Smooth muscle cell (in vitro differentiated cells): ENCODE data around the gene CSNK1G3. TPM values are rescaled to one million over a fixed set of nuclear protein-coding genes. Genes with fewer than 3 reads are reported as not detected.
"Not testable (repeated sequence)": the region's sequence is repeated elsewhere in the genome, so short reads cannot be mapped to it uniquely, and the experiment has no call there.

Experiments
- DNase-seq: peaks from one replicate; lab custom pipeline; 2025; ENCODE audit not compliant: unreplicated experiment; lab: John Stamatoyannopoulos, UW
- H2AFZ ChIP-seq: fragments of 200-600 bp; sonication (generic); 2 replicates; pipeline ENCODE4 v1.6.0; 2016; ENCODE audit warnings: antibody characterized with exemption, low read depth, mild to moderate bottlenecking
- H3F3A ChIP-seq: fragments of 200-600 bp; sonication (generic); 2 replicates; pipeline ENCODE4 v1.6.0; 2017; ENCODE audit warnings: antibody characterized with exemption, low read depth
- H3K27ac ChIP-seq: fragments of 200-600 bp; sonication (generic); 2 replicates; pipeline ENCODE4 v1.5.1; 2016; ENCODE audit warnings: low read depth, mild to moderate bottlenecking
- H3K27me3 ChIP-seq: fragments of 200-600 bp; sonication (generic); 2 replicates; pipeline ENCODE4 v1.6.1; 2016; ENCODE audit warnings: low read depth, mild to moderate bottlenecking
- H3K36me3 ChIP-seq: fragments of 200-600 bp; sonication (generic); 2 replicates; pipeline ENCODE4 v1.5.1; 2016; ENCODE audit warnings: low read depth
- H3K4me1 ChIP-seq: fragments of 200-600 bp; sonication (generic); 2 replicates; pipeline ENCODE4 v1.5.1; 2016; ENCODE audit warnings: low read depth
- H3K4me2 ChIP-seq: fragments of 200-600 bp; sonication (generic); 2 replicates; pipeline ENCODE4 v1.6.0; 2016; ENCODE audit warnings: mild to moderate bottlenecking
- H3K4me3 ChIP-seq: fragments of 200-600 bp; sonication (generic); 2 replicates; pipeline ENCODE4 v1.5.1; 2016; ENCODE audit warnings: mild to moderate bottlenecking
- H3K79me2 ChIP-seq: fragments of 200-600 bp; sonication (generic); 2 replicates; pipeline ENCODE4 v1.6.0; 2016; ENCODE audit warnings: low read depth, mild to moderate bottlenecking
- H3K9ac ChIP-seq: fragments of 200-600 bp; sonication (generic); 2 replicates; pipeline ENCODE4 v1.6.0; 2016; ENCODE audit warnings: low read depth
- H3K9me3 ChIP-seq: fragments of 200-600 bp; sonication (generic); replicated peaks from 2 replicates; pipeline ENCODE4 v1.5.1; 2016; ENCODE audit warnings: low read depth
- H4K20me1 ChIP-seq: fragments of 200-600 bp; sonication (generic); 2 replicates; pipeline ENCODE4 v1.6.0; 2016; ENCODE audit warnings: low read depth
- CTCF ChIP-seq: fragments of 200-600 bp; sonication (generic); IDR thresholded peaks from 2 replicates; pipeline ENCODE4 v1.5.1; 2017; ENCODE audit warnings: borderline replicate concordance, mild to moderate bottlenecking, antibody characterized with exemption; ENCODE audit not compliant: insufficient read depth, poor library complexity, severe bottlenecking
- WGBS: methylation state at CpG from one replicate; pipeline ENCODE4 v1.1.7; 2016; ENCODE audit warnings: low lambda C conversion rate; 5-methylcytosine and 5-hydroxymethylcytosine counted together
- polyA plus RNA-seq: library from polyadenylated mRNA; unstranded; fragments of >200 nt; fragmentation: Nextera tagmentation; extraction: Ambion mirVana; gene quantifications from 2 replicates; pipeline ENCODE4 v1.2.1, GENCODE V29; 2016
- total RNA-seq: library from RNA; depleted of rRNA; stranded (reverse); fragments of >200 nt; gene quantifications from 2 replicates; pipeline ENCODE4 v1.2.3, GENCODE V29; 2014

Gene CSNK1G3
- 68.3 and 72.9 TPM in 2 replicates for total RNA-seq
- 25.9 and 32.6 TPM in 2 replicates for polyA plus RNA-seq

- Histone ChIP-seq H3K27ac (peak within 1 kb of the TSS; percentile 95), H3K4me3 (peak within 1 kb of the TSS; percentile 92), H3F3A (peaks cover 12% of the 10 kb centered on the region), H4K20me1 (peaks cover 39% of the 10 kb centered on the region), H3K4me1 (peaks cover 20% of the 10 kb centered on the region), H3K9me3 (no peaks in the 10 kb centered on the region), H3K9ac (peak within 1 kb of the TSS; percentile 88), H3K79me2 (peaks cover 43% of the 10 kb centered on the region), H3K27me3 (no peaks in the 10 kb centered on the region), H2AFZ (peak within 1 kb of the TSS; percentile 94), H3K36me3 (no peaks in the 10 kb centered on the region), H3K4me2 (peak within 1 kb of the TSS; percentile 83)
- DNase-seq = peak; percentile 76
- under 1% methylated on average over 66 of the region's 82 CpGs for WGBS
- TF ChIP-seq CTCF = no peak
Observed at GRCh38 chr5:123511648-123512605, at the start of gene CSNK1G3. Gene CSNK1G3, plus strand, starts transcription at chr5:123512177. Its CDS starts 33,487 bp downstream, at chr5:123545664.

GRCh38 chr5:123466839-123467238 lies 45.1 kb upstream of the CSNK1G3 start:
- 80% methylated on average over 1 of the region's 1 CpG for WGBS
- not testable (repeated sequence) for H4K20me1 ChIP-seq

GRCh38 chr5:123471385-123471784 lies 40.6 kb upstream of the CSNK1G3 start:
- DNase-seq = no peak
- 93% methylated on average over 3 of the region's 3 CpGs for WGBS
- Histone ChIP-seq H3K4me1 (no peaks in the 10 kb centered on the region), H3K36me3 (no peaks in the 10 kb centered on the region), H3K9me3 (no peaks in the 10 kb centered on the region), H3K4me3 (no peak overlapping the region), H3F3A (no peaks in the 10 kb centered on the region), H3K27ac (no peak overlapping the region), H4K20me1 (no peaks in the 10 kb centered on the region), H3K4me2 (no peak overlapping the region), H3K9ac (no peak overlapping the region), H3K27me3 (no peaks in the 10 kb centered on the region), H2AFZ (no peak overlapping the region), H3K79me2 (no peaks in the 10 kb centered on the region)
- TF ChIP-seq CTCF = no peak

More at GRCh38 chr5:123466839-123467238, 45.1 kb upstream of the CSNK1G3 start:
- H2AFZ ChIP-seq, H3K4me3 ChIP-seq, H3K36me3 ChIP-seq, H3K27ac ChIP-seq, H3K4me2 ChIP-seq, H3K9ac ChIP-seq, H3F3A ChIP-seq, DNase-seq, H3K27me3 ChIP-seq, H3K4me1 ChIP-seq, H3K9me3 ChIP-seq, H3K79me2 ChIP-seq: not testable (repeated sequence)

GRCh38 chr5:123472150-123472924 lies 39.6 kb upstream of the CSNK1G3 start:
- Histone ChIP-seq H3K9ac (no peak overlapping the region), H3F3A (no peaks in the 10 kb centered on the region), H3K36me3 (no peaks in the 10 kb centered on the region), H3K4me1 (no peaks in the 10 kb centered on the region), H3K27ac (no peak overlapping the region), H3K9me3 (no peaks in the 10 kb centered on the region), H3K4me2 (no peak overlapping the region), H3K79me2 (no peaks in the 10 kb centered on the region), H3K4me3 (no peak overlapping the region), H3K27me3 (no peaks in the 10 kb centered on the region), H2AFZ (no peak overlapping the region), H4K20me1 (no peaks in the 10 kb centered on the region)
- no peak for TF ChIP-seq CTCF
- no peak for DNase-seq
- 83% methylated on average over 8 of the region's 8 CpGs for WGBS
